WTC11 (cell line): ENCODE measurements around the gene ROBO1. TPM values are rescaled to one million over a fixed set of nuclear protein-coding genes. Genes with fewer than 3 reads are reported as not detected.
"Not testable (repeated sequence)": the region's sequence is repeated elsewhere in the genome, so short reads cannot be mapped to it uniquely, and the experiment has no call there.

ENCODE experiments used
- ATAC-seq: fragments of 200-7000 bp; cut with Tn5 transposase; 2 replicates; pipeline ENCODE4 v1.10.0; 2021; ENCODE audit warnings: mild to moderate bottlenecking, moderate library complexity
- CTCF ChIA-PET: fragments of 300-600 bp; sonication (Branson Sonifier 250); formaldehyde crosslinking; loops from one replicate; lab custom pipeline; 2021; ENCODE audit warnings: antibody characterized with exemption; lab: Charles Lee
- POLR2A ChIA-PET: fragments of 350-600 bp; sonication (Branson Sonifier 250); formaldehyde crosslinking; loops from one replicate; lab custom pipeline; 2021; ENCODE audit warnings: antibody characterized with exemption; lab: Charles Lee
- DNase-seq: peaks from one replicate; pipeline ENCODE4 v3.0.0; 2021; ENCODE audit warnings: low spot score
- H3K27ac Mint-ChIP-seq: 2 replicates; pipeline ENCODE4 v1.8.0; 2021; ENCODE audit warnings: mixed read lengths
- H3K27me3 Mint-ChIP-seq: 2 replicates; pipeline ENCODE4 v1.8.0; 2021; ENCODE audit warnings: low read depth, mild to moderate bottlenecking, moderate library complexity, mixed read lengths
- H3K36me3 Mint-ChIP-seq: 2 replicates; pipeline ENCODE4 v1.8.0; 2021; ENCODE audit warnings: mixed read lengths
- H3K4me1 Mint-ChIP-seq: 2 replicates; pipeline ENCODE4 v1.8.0; 2022; ENCODE audit warnings: mixed read lengths
- H3K4me3 Mint-ChIP-seq: 2 replicates; pipeline ENCODE4 v1.8.0; 2021; ENCODE audit warnings: mild to moderate bottlenecking, moderate library complexity, mixed read lengths
- H3K9me3 Mint-ChIP-seq: 2 replicates; pipeline ENCODE4 v1.8.0; 2021; ENCODE audit warnings: mixed read lengths
- CREB1 ChIP-seq: sonication (generic); formaldehyde crosslinking; IDR thresholded peaks from 2 replicates; pipeline ENCODE4 v1.8.0; 2023; ENCODE audit warnings: mild to moderate bottlenecking, missing genetic modification reagents
- ETV6 ChIP-seq: sonication (generic); formaldehyde crosslinking; IDR thresholded peaks from 2 replicates; pipeline ENCODE4 v1.8.1; 2022; ENCODE audit warnings: mild to moderate bottlenecking, missing genetic modification reagents
- FOXJ3 ChIP-seq: sonication (generic); formaldehyde crosslinking; IDR thresholded peaks from 2 replicates; pipeline ENCODE4 v1.9.0; 2021; ENCODE audit warnings: missing genetic modification reagents, mild to moderate bottlenecking, borderline replicate concordance
- FOXP1 ChIP-seq: sonication (generic); formaldehyde crosslinking; IDR thresholded peaks from 2 replicates; pipeline ENCODE4 v1.8.0; 2022; ENCODE audit warnings: missing genetic modification reagents, mild to moderate bottlenecking, moderate library complexity, borderline replicate concordance
- GRHL2 ChIP-seq: fragments of 250-450 bp; sonication (Bioruptor Pico); IDR thresholded peaks from 2 replicates; pipeline ENCODE4 v1.8.0; 2022; ENCODE audit warnings: mild to moderate bottlenecking, moderate library complexity; ENCODE audit not compliant: insufficient replicate concordance, severe bottlenecking
- KAT7 ChIP-seq: sonication (generic); formaldehyde crosslinking; IDR thresholded peaks from 2 replicates; pipeline ENCODE4 v1.8.1; 2023; ENCODE audit warnings: missing genetic modification reagents, mild to moderate bottlenecking, borderline replicate concordance
- NR1H2 ChIP-seq: sonication (generic); formaldehyde crosslinking; IDR thresholded peaks from 2 replicates; pipeline ENCODE4 v1.9.0; 2021; ENCODE audit warnings: mild to moderate bottlenecking, moderate library complexity, missing genetic modification reagents
- SMAD4 ChIP-seq: sonication (generic); formaldehyde crosslinking; IDR thresholded peaks from 2 replicates; pipeline ENCODE4 v1.8.0; 2022; ENCODE audit warnings: mild to moderate bottlenecking, missing genetic modification reagents
- TCF7 ChIP-seq: sonication (generic); formaldehyde crosslinking; IDR thresholded peaks from 2 replicates; pipeline ENCODE4 v1.8.0; 2022; ENCODE audit warnings: mild to moderate bottlenecking, low read depth, missing genetic modification reagents, moderate library complexity
- ZNF138 ChIP-seq: sonication (generic); formaldehyde crosslinking; conservative IDR thresholded peaks from 2 replicates; pipeline ENCODE4 v1.8.1; 2022; ENCODE audit warnings: mild to moderate bottlenecking, moderate library complexity, missing genetic modification reagents
- ZNF219 ChIP-seq: sonication (generic); formaldehyde crosslinking; IDR thresholded peaks from 2 replicates; pipeline ENCODE4 v1.8.0; 2023; ENCODE audit warnings: missing genetic modification reagents, mild to moderate bottlenecking, borderline replicate concordance
- ZNF263 ChIP-seq: sonication (generic); formaldehyde crosslinking; IDR thresholded peaks from 2 replicates; pipeline ENCODE4 v1.8.1; 2022; ENCODE audit warnings: low read depth, mild to moderate bottlenecking, moderate library complexity, missing genetic modification reagents
- ZNF317 ChIP-seq: sonication (generic); formaldehyde crosslinking; IDR thresholded peaks from 2 replicates; pipeline ENCODE4 v1.8.1; 2023; ENCODE audit warnings: low read depth, mild to moderate bottlenecking, moderate library complexity, missing genetic modification reagents, borderline replicate concordance
- total RNA-seq: library from RNA; stranded (reverse); gene quantifications from 3 replicates; pipeline ENCODE4 v1.2.3, GENCODE V29; 2021
- TF ChIP-seq, protein P1 (sequence below): fragments of 250-450 bp; sonication (Bioruptor Pico); IDR thresholded peaks from 2 replicates; pipeline ENCODE4 v1.9.0; 2021; ENCODE audit warnings: moderate library complexity, mild to moderate bottlenecking, inconsistent platforms, borderline replicate concordance
- TF ChIP-seq, protein P2 (sequence below): fragments of 250-450 bp; sonication (Bioruptor Pico); IDR thresholded peaks from 2 replicates; pipeline ENCODE4 v1.9.0; 2021; ENCODE audit warnings: mild to moderate bottlenecking
- TF ChIP-seq, protein P3 (sequence below): sonication (generic); formaldehyde crosslinking; IDR thresholded peaks from 2 replicates; pipeline ENCODE4 v1.8.0; 2023; ENCODE audit warnings: missing genetic modification reagents
- TF ChIP-seq, protein P4 (sequence below): sonication (generic); formaldehyde crosslinking; IDR thresholded peaks from 2 replicates; pipeline ENCODE4 v1.8.0; 2022; ENCODE audit warnings: mild to moderate bottlenecking, missing genetic modification reagents
- TF ChIP-seq, protein P5 (sequence below): fragments of 250-450 bp; sonication (Bioruptor Pico); IDR thresholded peaks from 2 replicates; pipeline ENCODE4 v2.1.2; 2022; ENCODE audit warnings: mild to moderate bottlenecking, moderate library complexity
- TF ChIP-seq, protein P6 (sequence below): sonication (generic); formaldehyde crosslinking; IDR thresholded peaks from 2 replicates; pipeline ENCODE4 v1.8.0; 2022; ENCODE audit warnings: mild to moderate bottlenecking, missing genetic modification reagents
- TF ChIP-seq, protein P7 (sequence below): sonication (generic); formaldehyde crosslinking; IDR thresholded peaks from 2 replicates; pipeline ENCODE4 v1.8.1; 2022; ENCODE audit warnings: missing genetic modification reagents, borderline replicate concordance
- TF ChIP-seq, protein P8 (sequence below): sonication (generic); formaldehyde crosslinking; IDR thresholded peaks from 2 replicates; pipeline ENCODE4 v1.8.1; 2023; ENCODE audit warnings: mild to moderate bottlenecking, missing genetic modification reagents, moderate library complexity

ROBO1 gene
- total RNA-seq, 1 experiment from 2014 or later, result 90.9 TPM

DNA sequence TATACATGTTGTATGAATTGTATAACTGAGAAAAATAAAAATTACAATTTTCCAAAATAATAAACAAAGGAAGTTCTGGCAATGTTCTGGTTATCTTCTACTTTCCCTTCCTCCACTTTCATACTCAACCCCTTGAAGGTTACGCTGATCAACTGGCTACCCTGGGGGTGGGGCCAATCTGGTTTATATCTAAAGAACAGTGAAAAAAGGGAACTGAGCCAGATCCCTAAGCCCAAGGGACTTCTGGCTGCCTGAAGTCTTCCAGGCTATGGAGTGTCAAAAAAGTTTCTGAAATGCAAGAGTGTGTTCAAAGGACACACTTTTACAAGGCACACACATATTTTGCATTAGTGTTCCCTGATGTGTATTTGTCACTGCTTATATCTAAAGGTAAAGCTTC lies 591.9 kb downstream of the ROBO1 start (continued):
- TF ChIP-seq, protein P1, sequence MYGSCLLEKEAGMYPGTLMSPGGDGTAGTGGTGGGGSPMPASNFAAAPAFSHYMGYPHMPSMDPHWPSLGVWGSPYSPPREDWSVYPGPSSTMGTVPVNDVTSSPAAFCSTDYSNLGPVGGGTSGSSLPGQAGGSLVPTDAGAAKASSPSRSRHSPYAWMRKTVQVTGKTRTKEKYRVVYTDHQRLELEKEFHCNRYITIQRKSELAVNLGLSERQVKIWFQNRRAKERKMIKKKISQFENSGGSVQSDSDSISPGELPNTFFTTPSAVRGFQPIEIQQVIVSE (CRISPR knock-in tag), result no peak
- no peak for TF ChIP-seq FOXP1
- no peak for TF ChIP-seq ZNF263 (CRISPR knock-in tag)
- TF ChIP-seq ZNF317 (CRISPR knock-in tag), result no peak
- no peak for TF ChIP-seq ETV6 (CRISPR knock-in tag)
- TF ChIP-seq, protein P2, sequence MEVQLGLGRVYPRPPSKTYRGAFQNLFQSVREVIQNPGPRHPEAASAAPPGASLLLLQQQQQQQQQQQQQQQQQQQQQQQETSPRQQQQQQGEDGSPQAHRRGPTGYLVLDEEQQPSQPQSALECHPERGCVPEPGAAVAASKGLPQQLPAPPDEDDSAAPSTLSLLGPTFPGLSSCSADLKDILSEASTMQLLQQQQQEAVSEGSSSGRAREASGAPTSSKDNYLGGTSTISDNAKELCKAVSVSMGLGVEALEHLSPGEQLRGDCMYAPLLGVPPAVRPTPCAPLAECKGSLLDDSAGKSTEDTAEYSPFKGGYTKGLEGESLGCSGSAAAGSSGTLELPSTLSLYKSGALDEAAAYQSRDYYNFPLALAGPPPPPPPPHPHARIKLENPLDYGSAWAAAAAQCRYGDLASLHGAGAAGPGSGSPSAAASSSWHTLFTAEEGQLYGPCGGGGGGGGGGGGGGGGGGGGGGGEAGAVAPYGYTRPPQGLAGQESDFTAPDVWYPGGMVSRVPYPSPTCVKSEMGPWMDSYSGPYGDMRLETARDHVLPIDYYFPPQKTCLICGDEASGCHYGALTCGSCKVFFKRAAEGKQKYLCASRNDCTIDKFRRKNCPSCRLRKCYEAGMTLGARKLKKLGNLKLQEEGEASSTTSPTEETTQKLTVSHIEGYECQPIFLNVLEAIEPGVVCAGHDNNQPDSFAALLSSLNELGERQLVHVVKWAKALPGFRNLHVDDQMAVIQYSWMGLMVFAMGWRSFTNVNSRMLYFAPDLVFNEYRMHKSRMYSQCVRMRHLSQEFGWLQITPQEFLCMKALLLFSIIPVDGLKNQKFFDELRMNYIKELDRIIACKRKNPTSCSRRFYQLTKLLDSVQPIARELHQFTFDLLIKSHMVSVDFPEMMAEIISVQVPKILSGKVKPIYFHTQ (CRISPR knock-in tag), result no peak
- no peak for TF ChIP-seq ZNF219 (CRISPR knock-in tag)
- TF ChIP-seq, protein P3, sequence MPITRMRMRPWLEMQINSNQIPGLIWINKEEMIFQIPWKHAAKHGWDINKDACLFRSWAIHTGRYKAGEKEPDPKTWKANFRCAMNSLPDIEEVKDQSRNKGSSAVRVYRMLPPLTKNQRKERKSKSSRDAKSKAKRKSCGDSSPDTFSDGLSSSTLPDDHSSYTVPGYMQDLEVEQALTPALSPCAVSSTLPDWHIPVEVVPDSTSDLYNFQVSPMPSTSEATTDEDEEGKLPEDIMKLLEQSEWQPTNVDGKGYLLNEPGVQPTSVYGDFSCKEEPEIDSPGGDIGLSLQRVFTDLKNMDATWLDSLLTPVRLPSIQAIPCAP, result no peak
- TF ChIP-seq NR1H2 (CRISPR knock-in tag), result no peak
- TF ChIP-seq, all 79 proteins: peak for 0

DNA sequence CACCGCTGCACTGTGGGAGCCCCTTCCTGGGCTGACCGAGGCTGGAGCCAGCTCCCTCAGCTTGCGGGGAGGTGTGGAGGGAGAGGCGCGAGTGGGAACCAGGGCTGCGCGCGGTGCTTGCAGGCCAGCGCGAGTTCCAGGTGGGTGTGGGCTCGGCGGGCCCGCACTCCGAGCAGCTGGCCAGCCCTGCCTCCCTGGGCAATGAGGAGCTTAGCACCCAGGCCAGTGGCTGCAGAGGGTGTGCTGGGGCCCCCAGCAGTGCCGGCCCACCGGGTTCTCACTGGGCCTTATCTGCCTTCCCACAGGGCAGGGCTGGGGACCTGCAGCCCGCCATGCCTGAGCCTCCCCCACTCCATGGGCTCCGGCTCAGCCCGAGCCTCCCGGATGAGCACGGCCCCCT lies 594.5 kb downstream of the ROBO1 start:
- H3K27me3 Mint-ChIP-seq, ATAC-seq, CTCF ChIA-PET, DNase-seq, H3K4me3 Mint-ChIP-seq, POLR2A ChIA-PET, H3K27ac Mint-ChIP-seq: not testable (repeated sequence)
- peaks cover 15% of the 10 kb centered on the region for H3K9me3 Mint-ChIP-seq
- H3K36me3 Mint-ChIP-seq, result peaks cover 11% of the 10 kb centered on the region
- peaks cover 22% of the 10 kb centered on the region for H3K4me1 Mint-ChIP-seq

DNA sequence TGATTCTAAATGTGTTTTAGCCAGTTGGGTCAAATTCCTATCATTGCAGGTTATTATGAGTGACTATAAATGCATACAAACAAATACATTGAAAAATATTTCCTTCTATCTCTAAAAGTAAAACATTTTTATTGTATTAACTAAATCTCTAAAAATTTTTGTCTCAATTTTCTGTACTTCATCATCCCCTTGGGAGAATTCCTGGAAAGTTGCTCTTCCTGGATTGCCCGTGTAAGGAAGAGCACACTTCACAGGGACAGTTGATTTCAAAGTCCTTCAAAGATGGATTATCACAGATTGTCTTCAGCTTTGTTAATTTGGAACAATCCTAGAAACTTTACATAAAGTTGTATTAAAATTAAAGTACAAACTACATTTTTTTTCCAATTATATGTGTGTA lies 595.6 kb downstream of the ROBO1 start:
- POLR2A ChIA-PET, result interaction anchor here (0.7 kb wide), 1 partner anchor 27 kb away, joined by 3 read pairs; no protein-coding TSS in a partner anchor
- DNase-seq (no peak), ATAC-seq (no peak)
- peaks cover 19% of the 10 kb centered on the region for H3K4me1 Mint-ChIP-seq
- CTCF ChIA-PET, result no interaction called here
- TF ChIP-seq, protein P4, sequence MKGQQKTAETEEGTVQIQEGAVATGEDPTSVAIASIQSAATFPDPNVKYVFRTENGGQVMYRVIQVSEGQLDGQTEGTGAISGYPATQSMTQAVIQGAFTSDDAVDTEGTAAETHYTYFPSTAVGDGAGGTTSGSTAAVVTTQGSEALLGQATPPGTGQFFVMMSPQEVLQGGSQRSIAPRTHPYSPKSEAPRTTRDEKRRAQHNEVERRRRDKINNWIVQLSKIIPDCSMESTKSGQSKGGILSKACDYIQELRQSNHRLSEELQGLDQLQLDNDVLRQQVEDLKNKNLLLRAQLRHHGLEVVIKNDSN (CRISPR knock-in tag), result no peak
- TF ChIP-seq, protein P5, sequence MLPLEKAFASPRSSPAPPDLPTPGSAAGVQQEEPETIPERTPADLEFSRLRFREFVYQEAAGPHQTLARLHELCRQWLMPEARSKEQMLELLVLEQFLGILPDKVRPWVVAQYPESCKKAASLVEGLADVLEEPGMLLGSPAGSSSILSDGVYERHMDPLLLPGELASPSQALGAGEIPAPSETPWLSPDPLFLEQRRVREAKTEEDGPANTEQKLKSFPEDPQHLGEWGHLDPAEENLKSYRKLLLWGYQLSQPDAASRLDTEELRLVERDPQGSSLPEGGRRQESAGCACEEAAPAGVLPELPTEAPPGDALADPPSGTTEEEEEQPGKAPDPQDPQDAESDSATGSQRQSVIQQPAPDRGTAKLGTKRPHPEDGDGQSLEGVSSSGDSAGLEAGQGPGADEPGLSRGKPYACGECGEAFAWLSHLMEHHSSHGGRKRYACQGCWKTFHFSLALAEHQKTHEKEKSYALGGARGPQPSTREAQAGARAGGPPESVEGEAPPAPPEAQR, result no peak
- no peak for TF ChIP-seq ZNF138 (CRISPR knock-in tag)
- no peak for TF ChIP-seq GRHL2 (CRISPR knock-in tag)
- TF ChIP-seq, protein P6, sequence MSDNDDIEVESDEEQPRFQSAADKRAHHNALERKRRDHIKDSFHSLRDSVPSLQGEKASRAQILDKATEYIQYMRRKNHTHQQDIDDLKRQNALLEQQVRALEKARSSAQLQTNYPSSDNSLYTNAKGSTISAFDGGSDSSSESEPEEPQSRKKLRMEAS (CRISPR knock-in tag), result no peak
- TF ChIP-seq FOXJ3, result no peak
- TF ChIP-seq TCF7 (CRISPR knock-in tag), result no peak
- TF ChIP-seq, protein P7, sequence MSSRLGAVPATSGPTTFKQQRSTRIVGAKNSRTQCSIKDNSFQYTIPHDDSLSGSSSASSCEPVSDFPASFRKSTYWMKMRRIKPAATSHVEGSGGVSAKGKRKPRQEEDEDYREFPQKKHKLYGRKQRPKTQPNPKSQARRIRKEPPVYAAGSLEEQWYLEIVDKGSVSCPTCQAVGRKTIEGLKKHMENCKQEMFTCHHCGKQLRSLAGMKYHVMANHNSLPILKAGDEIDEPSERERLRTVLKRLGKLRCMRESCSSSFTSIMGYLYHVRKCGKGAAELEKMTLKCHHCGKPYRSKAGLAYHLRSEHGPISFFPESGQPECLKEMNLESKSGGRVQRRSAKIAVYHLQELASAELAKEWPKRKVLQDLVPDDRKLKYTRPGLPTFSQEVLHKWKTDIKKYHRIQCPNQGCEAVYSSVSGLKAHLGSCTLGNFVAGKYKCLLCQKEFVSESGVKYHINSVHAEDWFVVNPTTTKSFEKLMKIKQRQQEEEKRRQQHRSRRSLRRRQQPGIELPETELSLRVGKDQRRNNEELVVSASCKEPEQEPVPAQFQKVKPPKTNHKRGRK (CRISPR knock-in tag), result no peak
- TF ChIP-seq CREB1 (CRISPR knock-in tag), result no peak
- TF ChIP-seq KAT7 (CRISPR knock-in tag), result no peak
- TF ChIP-seq, protein P8, sequence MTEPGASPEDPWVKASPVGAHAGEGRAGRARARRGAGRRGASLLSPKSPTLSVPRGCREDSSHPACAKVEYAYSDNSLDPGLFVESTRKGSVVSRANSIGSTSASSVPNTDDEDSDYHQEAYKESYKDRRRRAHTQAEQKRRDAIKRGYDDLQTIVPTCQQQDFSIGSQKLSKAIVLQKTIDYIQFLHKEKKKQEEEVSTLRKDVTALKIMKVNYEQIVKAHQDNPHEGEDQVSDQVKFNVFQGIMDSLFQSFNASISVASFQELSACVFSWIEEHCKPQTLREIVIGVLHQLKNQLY, result no peak
- no peak for TF ChIP-seq SMAD4 (CRISPR knock-in tag)
- no peak overlapping the region for H3K27ac Mint-ChIP-seq
- peaks cover 15% of the 10 kb centered on the region for H3K9me3 Mint-ChIP-seq
- no peak overlapping the region for H3K4me3 Mint-ChIP-seq
- H3K27me3 Mint-ChIP-seq, result no peaks in the 10 kb centered on the region
- peaks cover 11% of the 10 kb centered on the region for H3K36me3 Mint-ChIP-seq
